ENCODE measurements around the gene SSTR5. TPM values are rescaled to one million over a fixed set of nuclear protein-coding genes. Genes with fewer than 3 reads are reported as not detected.

SSTR5 gene
- total RNA-seq, 2 donors from 2014 or later: 2.3 TPM; not detected in 1

- H3K36me3 ChIP-seq (replicated peaks in 1 of 2; ENCODE audit: insufficient read depth in 1 of 2, low read depth in 2 of 2): no peaks in the 10 kb centered on the region
- WGBS, 2 donors: 53% methylated on average over 16 of the region's 18 CpGs; no CpG with 5 or more reads in 1 of the 2 donors
- intact Hi-C loops (cut with DNase I): no loop called here
- no peak for TF ChIP-seq POLR2A (IDR thresholded peaks at IDR 0.05)
- TF ChIP-seq CTCF (IDR thresholded peaks at IDR 0.05): no peak
- no peaks in the 10 kb centered on the region for H3K27me3 ChIP-seq
- H3K9me3 ChIP-seq: no peaks in the 10 kb centered on the region
- ATAC-seq (peak; percentile 17), DNase-seq (peak in 3 of 4 donors; percentile 44 to 48 (median 46))
- no peak overlapping the region for H3K27ac ChIP-seq
- no peak overlapping the region for H3K4me3 ChIP-seq
- H3K4me1 ChIP-seq: no peaks in the 10 kb centered on the region
Measured at GRCh38 chr16:1125471-1125870, 52.9 kb downstream of the SSTR5 start.

- intact Hi-C loops (cut with DNase I): no loop called here
- H3K36me3 ChIP-seq (replicated peaks in 1 of 2; ENCODE audit: insufficient read depth in 1 of 2, low read depth in 2 of 2): no peaks in the 10 kb centered on the region
- no peak overlapping the region for H3K4me3 ChIP-seq
- DNase-seq (no peak), ATAC-seq (no peak)
- WGBS, 2 donors: 60 to 61% methylated on average over 3 to 17 of the region's 17 CpGs
- no peak overlapping the region for H3K27ac ChIP-seq
- no peaks in the 10 kb centered on the region for H3K9me3 ChIP-seq
- TF ChIP-seq CTCF (IDR thresholded peaks at IDR 0.05): no peak
- TF ChIP-seq POLR2A (IDR thresholded peaks at IDR 0.05): no peak
- H3K27me3 ChIP-seq: no peaks in the 10 kb centered on the region
- H3K4me1 ChIP-seq: no peaks in the 10 kb centered on the region
Measured at GRCh38 chr16:1126044-1126443, 53.5 kb downstream of the SSTR5 start.

GRCh38 chr16:1126586-1126985, 54.0 kb downstream of the SSTR5 start:
- Histone ChIP-seq H3K9me3 (no peaks in the 10 kb centered on the region), H3K27me3 (no peaks in the 10 kb centered on the region), H3K4me1 (no peaks in the 10 kb centered on the region), H3K36me3 (replicated peaks in 1 of 2; ENCODE audit: insufficient read depth in 1 of 2, low read depth in 2 of 2) (no peaks in the 10 kb centered on the region), H3K4me3 (no peak overlapping the region), H3K27ac (no peak overlapping the region)
- WGBS, 2 donors: 49 to 62% methylated on average over 9 of the region's 10 CpGs
- DNase-seq (no peak), ATAC-seq (no peak)
- intact Hi-C loops (cut with DNase I): no loop called here
- no peak for TF ChIP-seq CTCF (IDR thresholded peaks at IDR 0.05)
- TF ChIP-seq POLR2A (IDR thresholded peaks at IDR 0.05): no peak

- Histone ChIP-seq H3K9me3 (no peaks in the 10 kb centered on the region), H3K4me1 (no peaks in the 10 kb centered on the region), H3K27ac (no peak overlapping the region), H3K36me3 (replicated peaks in 1 of 2; ENCODE audit: insufficient read depth in 1 of 2, low read depth in 2 of 2) (no peaks in the 10 kb centered on the region), H3K27me3 (no peaks in the 10 kb centered on the region), H3K4me3 (no peak overlapping the region)
- no peak for TF ChIP-seq POLR2A (IDR thresholded peaks at IDR 0.05)
- no peak for TF ChIP-seq CTCF (IDR thresholded peaks at IDR 0.05)
- DNase-seq (no peak), ATAC-seq (no peak)
- intact Hi-C loops (cut with DNase I): no loop called here
- 40 to 62% methylated on average over 2 to 15 of the region's 16 CpGs for WGBS, 2 donors
Measured at GRCh38 chr16:1127101-1127500, 54.6 kb downstream of the SSTR5 start.

GRCh38 chr16:1127971-1128715, 55.6 kb downstream of the SSTR5 start:
- Histone ChIP-seq H3K4me1 (peaks cover under 1% of the 10 kb centered on the region), H3K36me3 (replicated peaks in 1 of 2; ENCODE audit: insufficient read depth in 1 of 2, low read depth in 2 of 2) (no peaks in the 10 kb centered on the region), H3K9me3 (no peaks in the 10 kb centered on the region), H3K27ac (no peak overlapping the region), H3K4me3 (no peak overlapping the region), H3K27me3 (no peaks in the 10 kb centered on the region)
- TF ChIP-seq CTCF (IDR thresholded peaks at IDR 0.05) (no peak), POLR2A (IDR thresholded peaks at IDR 0.05) (no peak)
- DNase-seq: no peak
- intact Hi-C loops (cut with DNase I): no loop called here
- WGBS, 2 donors: 85 to 87% methylated on average over 13 to 31 of the region's 31 CpGs
- ATAC-seq: no peak
